IPS-15b (cell line): ENCODE data around the gene NGF.

Experiments
- H3K27me3 ChIP-seq: one replicate; pipeline ENCODE4 v1.6.1; 2013; ENCODE audit warnings: low read length; ENCODE audit not compliant: control insufficient read depth, insufficient read depth
- H3K36me3 ChIP-seq: one replicate; pipeline ENCODE4 v1.6.1; 2013; ENCODE audit warnings: low read length; ENCODE audit not compliant: control insufficient read depth, insufficient read depth
- H3K4me1 ChIP-seq: one replicate; pipeline ENCODE4 v1.6.1; 2013; ENCODE audit warnings: mild to moderate bottlenecking, low read length; ENCODE audit not compliant: control insufficient read depth, insufficient read depth
- H3K4me3 ChIP-seq: one replicate; pipeline ENCODE4 v1.5.1; 2013; ENCODE audit warnings: low read depth, low read length
- H3K9ac ChIP-seq: one replicate; pipeline ENCODE4 v1.6.1; 2013; ENCODE audit warnings: low read depth, mild to moderate bottlenecking, low read length
- H3K9me3 ChIP-seq: one replicate; pipeline ENCODE4 v1.6.1; 2013; ENCODE audit warnings: mild to moderate bottlenecking, low read length; ENCODE audit not compliant: control insufficient read depth, insufficient read depth

NGF gene

GRCh38 chr1:115332813-115333608, 5.0 kb downstream of the NGF start:
- no peaks in the 10 kb centered on the region for H3K36me3 ChIP-seq
- H3K4me1 ChIP-seq: peaks cover 2% of the 10 kb centered on the region
- H3K27me3 ChIP-seq: peaks cover 43% of the 10 kb centered on the region
- no peaks in the 10 kb centered on the region for H3K9me3 ChIP-seq
- no peak overlapping the region for H3K4me3 ChIP-seq
- no peak overlapping the region for H3K9ac ChIP-seq

- Histone ChIP-seq H3K27me3 (peaks cover 34% of the 10 kb centered on the region), H3K9ac (no peak overlapping the region), H3K9me3 (no peaks in the 10 kb centered on the region), H3K36me3 (no peaks in the 10 kb centered on the region), H3K4me1 (no peaks in the 10 kb centered on the region), H3K4me3 (no peak overlapping the region)
Observed at GRCh38 chr1:115331558-115332331, 6.3 kb downstream of the NGF start.

- Histone ChIP-seq H3K36me3 (no peaks in the 10 kb centered on the region), H3K9ac (no peak overlapping the region), H3K4me3 (no peak overlapping the region), H3K4me1 (no peaks in the 10 kb centered on the region), H3K27me3 (peaks cover 22% of the 10 kb centered on the region), H3K9me3 (no peaks in the 10 kb centered on the region)
Observed at GRCh38 chr1:115330480-115331013, 7.5 kb downstream of the NGF start.

- H3K4me1 ChIP-seq: no peaks in the 10 kb centered on the region
- H3K9ac ChIP-seq: no peak overlapping the region
- no peak overlapping the region for H3K4me3 ChIP-seq
Observed at GRCh38 chr1:115329965-115330364, 8.1 kb downstream of the NGF start.

GRCh38 chr1:115327270-115327669, 10.8 kb downstream of the NGF start:
- H3K27me3 ChIP-seq: no peaks in the 10 kb centered on the region
- H3K4me3 ChIP-seq: no peak overlapping the region
- H3K9ac ChIP-seq: no peak overlapping the region
- H3K4me1 ChIP-seq: no peaks in the 10 kb centered on the region
- H3K9me3 ChIP-seq: no peaks in the 10 kb centered on the region
- no peaks in the 10 kb centered on the region for H3K36me3 ChIP-seq

More at GRCh38 chr1:115329965-115330364, 8.1 kb downstream of the NGF start:
- H3K9me3 ChIP-seq: no peaks in the 10 kb centered on the region
- no peaks in the 10 kb centered on the region for H3K36me3 ChIP-seq
- peaks cover 16% of the 10 kb centered on the region for H3K27me3 ChIP-seq

- Histone ChIP-seq H3K9me3 (no peaks in the 10 kb centered on the region), H3K9ac (no peak overlapping the region), H3K27me3 (no peaks in the 10 kb centered on the region), H3K4me3 (no peak overlapping the region), H3K36me3 (no peaks in the 10 kb centered on the region), H3K4me1 (no peaks in the 10 kb centered on the region)
Observed at GRCh38 chr1:115326419-115326818, 11.6 kb downstream of the NGF start.

- Histone ChIP-seq H3K4me3 (no peak overlapping the region), H3K36me3 (no peaks in the 10 kb centered on the region), H3K9ac (no peak overlapping the region), H3K27me3 (no peaks in the 10 kb centered on the region), H3K9me3 (no peaks in the 10 kb centered on the region), H3K4me1 (no peaks in the 10 kb centered on the region)
Observed at GRCh38 chr1:115325874-115326273, 12.2 kb downstream of the NGF start.

- Histone ChIP-seq H3K36me3 (no peaks in the 10 kb centered on the region), H3K4me1 (no peaks in the 10 kb centered on the region), H3K9ac (no peak overlapping the region), H3K27me3 (no peaks in the 10 kb centered on the region), H3K9me3 (no peaks in the 10 kb centered on the region), H3K4me3 (no peak overlapping the region)
Observed at GRCh38 chr1:115324649-115325420, 13.2 kb downstream of the NGF start.

- Histone ChIP-seq H3K4me3 (no peak overlapping the region), H3K9ac (no peak overlapping the region), H3K27me3 (no peaks in the 10 kb centered on the region), H3K9me3 (no peaks in the 10 kb centered on the region), H3K4me1 (no peaks in the 10 kb centered on the region), H3K36me3 (no peaks in the 10 kb centered on the region)
Observed at GRCh38 chr1:115323366-115324004, 14.6 kb downstream of the NGF start.

- Histone ChIP-seq H3K4me1 (no peaks in the 10 kb centered on the region), H3K9ac (no peak overlapping the region)
Observed at GRCh38 chr1:115322631-115323030, 15.4 kb downstream of the NGF start.

GRCh38 chr1:115320377-115320776, 17.7 kb downstream of the NGF start:
- H3K4me3 ChIP-seq: no peak overlapping the region
- H3K9ac ChIP-seq: no peak overlapping the region
- H3K27me3 ChIP-seq: no peaks in the 10 kb centered on the region
- no peaks in the 10 kb centered on the region for H3K9me3 ChIP-seq
- H3K36me3 ChIP-seq: no peaks in the 10 kb centered on the region
- no peaks in the 10 kb centered on the region for H3K4me1 ChIP-seq

More at GRCh38 chr1:115322631-115323030, 15.4 kb downstream of the NGF start:
- Histone ChIP-seq H3K9me3 (no peaks in the 10 kb centered on the region), H3K36me3 (no peaks in the 10 kb centered on the region), H3K4me3 (no peak overlapping the region), H3K27me3 (no peaks in the 10 kb centered on the region)
